Liver (tissue), 9 donors: ENCODE results near the gene CELF1. TPM values are rescaled to one million over a fixed set of nuclear protein-coding genes. Genes with fewer than 3 reads are reported as not detected.
A peak's percentile ranks its signal among the peaks of the same experiment; 100 is the strongest.

Experiments
- DNase-seq: peaks from one replicate; pipeline ENCODE4 v3.0.0-alpha.2; 2017; ENCODE audit warnings: low spot score
- H3K27ac ChIP-seq, 2 donors: one replicate each; pipeline ENCODE4 v1.7.0; 2013; ENCODE audit warnings: inconsistent platforms in 2 of 2, low read length in 2 of 2, control low read depth in 1 of 2, low read depth in 1 of 2, mild to moderate bottlenecking in 1 of 2
- H3K27me3 ChIP-seq, 4 donors: one replicate each; pipeline versions ENCODE4 v1.6.1 to v1.7.0; 2013; ENCODE audit warnings: low read length in 3 of 4, inconsistent platforms in 1 of 4, mild to moderate bottlenecking in 1 of 4, moderate library complexity in 1 of 4; ENCODE audit not compliant: control insufficient read depth in 4 of 4, insufficient read depth in 4 of 4
- H3K36me3 ChIP-seq, 4 donors: one replicate each; pipeline versions ENCODE4 v1.6.1 to v1.7.0; 2013; ENCODE audit warnings: low read length in 3 of 4, mild to moderate bottlenecking in 3 of 4, low read depth in 1 of 4, moderate library complexity in 1 of 4; ENCODE audit not compliant: control insufficient read depth in 4 of 4, insufficient read depth in 3 of 4
- H3K4me1 ChIP-seq, 4 donors: one replicate each; pipeline versions ENCODE4 v1.6.1 to v1.7.0; 2013; ENCODE audit warnings: low read length in 3 of 4, mild to moderate bottlenecking in 3 of 4, moderate library complexity in 1 of 4; ENCODE audit not compliant: control insufficient read depth in 4 of 4, insufficient read depth in 4 of 4
- H3K4me3 ChIP-seq, 3 donors: one replicate each; pipeline versions ENCODE4 v1.6.1 to v1.7.0; 2013; ENCODE audit warnings: low read length in 3 of 3, control low read depth in 1 of 3, low read depth in 1 of 3, mild to moderate bottlenecking in 1 of 3
- H3K9ac ChIP-seq, 2 donors: one replicate each; pipeline ENCODE4 v1.7.0; 2013; ENCODE audit warnings: low read length in 2 of 2, mild to moderate bottlenecking in 2 of 2, moderate library complexity in 2 of 2, control low read depth in 1 of 2, low read depth in 1 of 2
- H3K9me3 ChIP-seq, 4 donors: one replicate each; pipeline versions ENCODE4 v1.6.1 to v1.7.0; 2013; ENCODE audit warnings: low read length in 3 of 4; ENCODE audit not compliant: control insufficient read depth in 4 of 4
- EGR1 ChIP-seq, 2 donors: IDR thresholded peaks; 2 replicates each; pipeline ENCODE4 v1.6.1; 2016 to 2018; ENCODE audit warnings: antibody characterized with exemption in 2 of 2, low read depth in 2 of 2
- FOXA1 ChIP-seq: IDR thresholded peaks from 2 replicates; pipeline ENCODE4 v1.6.1; 2016; ENCODE audit warnings: antibody characterized with exemption
- FOXA2 ChIP-seq: IDR thresholded peaks from 2 replicates; pipeline ENCODE4 v1.6.1; 2016; ENCODE audit warnings: antibody characterized with exemption
- GABPA ChIP-seq, 2 donors: IDR thresholded peaks in 1 of 2; conservative IDR thresholded peaks in 1 of 2; 2 replicates each; pipeline ENCODE4 v1.6.1; 2016; ENCODE audit warnings: antibody characterized with exemption in 2 of 2, mild to moderate bottlenecking in 1 of 2, moderate library complexity in 1 of 2
- HNF4A ChIP-seq, 2 donors: conservative IDR thresholded peaks; 2 replicates each; pipeline ENCODE4 v1.6.1; 2016; ENCODE audit warnings: antibody characterized with exemption in 2 of 2, mild to moderate bottlenecking in 2 of 2
- HNF4G ChIP-seq: IDR thresholded peaks from 2 replicates; pipeline ENCODE4 v1.6.1; 2016; ENCODE audit warnings: antibody characterized with exemption
- JUND ChIP-seq, 2 donors: IDR thresholded peaks; 2 replicates each; pipeline ENCODE4 v1.6.1; 2016; ENCODE audit warnings: antibody characterized with exemption in 2 of 2
- MAX ChIP-seq: IDR thresholded peaks from 2 replicates; pipeline ENCODE4 v1.6.1; 2016; ENCODE audit warnings: antibody characterized with exemption
- NR2F2 ChIP-seq: IDR thresholded peaks from 2 replicates; pipeline ENCODE4 v1.6.1; 2016; ENCODE audit warnings: antibody characterized with exemption
- RAD21 ChIP-seq, 2 donors: IDR thresholded peaks; 2 replicates each; pipeline ENCODE4 v1.6.1; 2016; ENCODE audit warnings: antibody characterized with exemption in 2 of 2, mild to moderate bottlenecking in 2 of 2
- REST ChIP-seq: IDR thresholded peaks from 2 replicates; pipeline ENCODE4 v1.6.1; 2016; ENCODE audit warnings: antibody characterized with exemption, mild to moderate bottlenecking
- RXRA ChIP-seq, 2 donors: IDR thresholded peaks; 2 replicates each; pipeline ENCODE4 v1.6.1; 2017 to 2018; ENCODE audit warnings: antibody characterized with exemption in 2 of 2, mild to moderate bottlenecking in 1 of 2
- SP1 ChIP-seq: IDR thresholded peaks from 2 replicates; pipeline ENCODE4 v1.6.1; 2018; ENCODE audit warnings: antibody characterized with exemption, mild to moderate bottlenecking
- TAF1 ChIP-seq: conservative IDR thresholded peaks from 2 replicates; pipeline ENCODE4 v1.6.1; 2016; ENCODE audit warnings: antibody characterized with exemption, mild to moderate bottlenecking
- YY1 ChIP-seq: IDR thresholded peaks from 2 replicates; pipeline ENCODE4 v1.6.1; 2016; ENCODE audit warnings: antibody characterized with exemption, mild to moderate bottlenecking
- WGBS: extraction: QIAGEN DNeasy Blood & Tissue Kit; methylation state at CpG from one replicate; pipeline ENCODE4 v1.1.7; 2013; 5-methylcytosine and 5-hydroxymethylcytosine counted together
- polyA plus RNA-seq, 2 donors: library from polyadenylated mRNA; stranded (reverse) in 1 of 2; unstranded in 1 of 2; fragments of 200-250 nt in 1 of 2; fragments of >200 nt in 1 of 2; fragmentation: Nextera tagmentation in 1 of 2; extraction: Ambion mirVana in 1 of 2; gene quantifications; one replicate each; pipeline versions ENCODE4 v1.2.1 to v1.2.3, GENCODE V29; 2013 to 2015
- total RNA-seq, 2 donors: library from RNA; depleted of rRNA; stranded (reverse); fragments of >200 nt; gene quantifications; one replicate each; pipeline ENCODE4 v1.2.3, GENCODE V29; 2014
- TF ChIP-seq, protein P1 (sequence below): IDR thresholded peaks from 2 replicates; pipeline ENCODE4 v1.6.1; 2016; ENCODE audit warnings: antibody characterized with exemption
- TF ChIP-seq, protein P2 (sequence below): IDR thresholded peaks from 2 replicates; pipeline ENCODE4 v1.6.1; 2016; ENCODE audit warnings: antibody characterized with exemption
- TF ChIP-seq, protein P3 (sequence below): fragments of 150-350 bp; IDR thresholded peaks from 2 replicates; pipeline ENCODE4 v1.5.1; 2017; ENCODE audit warnings: improper control_type of control experiment, low read depth, low read length; ENCODE audit not compliant: missing input control
- donor health status: healthy.
- donor health status: healthy.
- donor health status: healthy.
- donor health status: healthy.
- donor health status: healthy.

Gene CELF1
- total and polyA plus RNA-seq, 4 donors, result 23.5 to 139 (median 60.3) TPM

- Histone ChIP-seq H3K36me3 (peaks cover 0 to 30% (median 22%) of the 10 kb centered on the region in 4 donors), H3K9me3 (no peaks in the 10 kb centered on the region), H3K4me3 (no peak overlapping the region), H3K9ac (peak overlapping the region; percentile 66 to 68), H3K27me3 (no peaks in the 10 kb centered on the region), H3K27ac (peak overlapping the region; percentile 71 to 82), H3K4me1 (peaks cover 1 to 21% (median 12%) of the 10 kb centered on the region in 4 donors)
- 27% methylated on average over 3 of the region's 3 CpGs for WGBS
- TF ChIP-seq JUND (IDR thresholded peaks at IDR 0.05) (no peak), GABPA (IDR thresholded peaks at IDR 0.05 in 1 of 2, conservative IDR thresholded peaks at IDR 0.05 in 1 of 2) (peak in 1 of 2 donors; percentile 14), MAX (peak; percentile 34), RAD21 (IDR thresholded peaks at IDR 0.05) (peak; percentile 34 to 66), YY1 (peak; percentile 93), HNF4G (peak; percentile 57), HNF4A (conservative IDR thresholded peaks at IDR 0.05) (peak; percentile 64 to 66), REST (peak; percentile 76), RXRA (IDR thresholded peaks at IDR 0.05) (peak; percentile 49 to 52), SP1 (peak; percentile 60), EGR1 (IDR thresholded peaks at IDR 0.05; ENCODE audit: low read depth in 2 of 2) (peak; percentile 26 to 63), NR2F2 (no peak), FOXA1 (no peak), TAF1 (peak; percentile 57), FOXA2 (no peak)
- TF ChIP-seq, protein P1, sequence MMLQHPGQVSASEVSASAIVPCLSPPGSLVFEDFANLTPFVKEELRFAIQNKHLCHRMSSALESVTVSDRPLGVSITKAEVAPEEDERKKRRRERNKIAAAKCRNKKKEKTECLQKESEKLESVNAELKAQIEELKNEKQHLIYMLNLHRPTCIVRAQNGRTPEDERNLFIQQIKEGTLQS, result no peak
- TF ChIP-seq, protein P2, sequence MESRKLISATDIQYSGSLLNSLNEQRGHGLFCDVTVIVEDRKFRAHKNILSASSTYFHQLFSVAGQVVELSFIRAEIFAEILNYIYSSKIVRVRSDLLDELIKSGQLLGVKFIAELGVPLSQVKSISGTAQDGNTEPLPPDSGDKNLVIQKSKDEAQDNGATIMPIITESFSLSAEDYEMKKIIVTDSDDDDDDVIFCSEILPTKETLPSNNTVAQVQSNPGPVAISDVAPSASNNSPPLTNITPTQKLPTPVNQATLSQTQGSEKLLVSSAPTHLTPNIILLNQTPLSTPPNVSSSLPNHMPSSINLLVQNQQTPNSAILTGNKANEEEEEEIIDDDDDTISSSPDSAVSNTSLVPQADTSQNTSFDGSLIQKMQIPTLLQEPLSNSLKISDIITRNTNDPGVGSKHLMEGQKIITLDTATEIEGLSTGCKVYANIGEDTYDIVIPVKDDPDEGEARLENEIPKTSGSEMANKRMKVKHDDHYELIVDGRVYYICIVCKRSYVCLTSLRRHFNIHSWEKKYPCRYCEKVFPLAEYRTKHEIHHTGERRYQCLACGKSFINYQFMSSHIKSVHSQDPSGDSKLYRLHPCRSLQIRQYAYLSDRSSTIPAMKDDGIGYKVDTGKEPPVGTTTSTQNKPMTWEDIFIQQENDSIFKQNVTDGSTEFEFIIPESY, result peak; percentile 20
- TF ChIP-seq, protein P3, sequence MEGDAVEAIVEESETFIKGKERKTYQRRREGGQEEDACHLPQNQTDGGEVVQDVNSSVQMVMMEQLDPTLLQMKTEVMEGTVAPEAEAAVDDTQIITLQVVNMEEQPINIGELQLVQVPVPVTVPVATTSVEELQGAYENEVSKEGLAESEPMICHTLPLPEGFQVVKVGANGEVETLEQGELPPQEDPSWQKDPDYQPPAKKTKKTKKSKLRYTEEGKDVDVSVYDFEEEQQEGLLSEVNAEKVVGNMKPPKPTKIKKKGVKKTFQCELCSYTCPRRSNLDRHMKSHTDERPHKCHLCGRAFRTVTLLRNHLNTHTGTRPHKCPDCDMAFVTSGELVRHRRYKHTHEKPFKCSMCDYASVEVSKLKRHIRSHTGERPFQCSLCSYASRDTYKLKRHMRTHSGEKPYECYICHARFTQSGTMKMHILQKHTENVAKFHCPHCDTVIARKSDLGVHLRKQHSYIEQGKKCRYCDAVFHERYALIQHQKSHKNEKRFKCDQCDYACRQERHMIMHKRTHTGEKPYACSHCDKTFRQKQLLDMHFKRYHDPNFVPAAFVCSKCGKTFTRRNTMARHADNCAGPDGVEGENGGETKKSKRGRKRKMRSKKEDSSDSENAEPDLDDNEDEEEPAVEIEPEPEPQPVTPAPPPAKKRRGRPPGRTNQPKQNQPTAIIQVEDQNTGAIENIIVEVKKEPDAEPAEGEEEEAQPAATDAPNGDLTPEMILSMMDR, result peak; percentile 1
- DNase-seq, result no peak
These were observed 64.8 kb downstream of the CELF1 start for GRCh38 chr11:47488111-47488510.
